HCT116 (cell line): ENCODE data around the gene NOC4L. TPM values are rescaled to one million over a fixed set of nuclear protein-coding genes. Genes with fewer than 3 reads are reported as not detected.

ENCODE experiments used
- ATAC-seq: fragments of 200-7000 bp; cut with Tn5 transposase; 2 replicates; pipeline ENCODE4 v1.9.1; 2020; ENCODE audit warnings: mild to moderate bottlenecking, moderate library complexity
- BruUV-seq: library from RNA; stranded (reverse); fragments of 400-500 nt; replicated peaks from 2 replicates; lab custom pipeline; 2021; lab: Mats Ljungman, UMichigan
- CTCF ChIA-PET: fragments of 300-600 bp; sonication (Branson Sonifier 250); formaldehyde crosslinking; loops from one replicate; lab custom pipeline; 2021; ENCODE audit warnings: antibody characterized with exemption; lab: Charles Lee
- POLR2A ChIA-PET: fragments of 300-600, 350-600 bp; sonication (Branson Sonifier 250); formaldehyde crosslinking; loops from one replicate; lab custom pipeline; 2021; ENCODE audit warnings: antibody characterized with exemption; lab: Charles Lee
- RAD21 ChIA-PET, 2 experiments: fragments of 300-600 bp; sonication (Branson Sonifier 250); formaldehyde crosslinking; loops; one replicate each; lab custom pipeline; 2023; ENCODE audit warnings: low total read pairs in 2 of 2; ENCODE audit not compliant: uncharacterized antibody in 2 of 2, unreplicated experiment in 2 of 2, low non-redundant PET in 1 of 2; lab: Charles Lee
- DNase-seq: peaks from one replicate; pipeline ENCODE4 v3.0.0-alpha.2; 2010; ENCODE audit warnings: low read depth, low spot score
- H2AFZ ChIP-seq: fragments of 200-600 bp; shearing (Covaris generic), sonication (generic); 2 replicates; pipeline ENCODE4 v1.6.1; 2017; ENCODE audit warnings: low read depth, mixed run types, mixed read lengths, antibody characterized with exemption, low read length; ENCODE audit not compliant: poor library complexity, severe bottlenecking
- H3K27ac ChIP-seq: 2 replicates; pipeline ENCODE4 v1.5.1; 2012; ENCODE audit warnings: low read depth, low read length
- H3K27me3 ChIP-seq: fragments of 200-600 bp; sonication (generic); 2 replicates; pipeline ENCODE4 v1.6.1; 2016; ENCODE audit warnings: mixed run types, low read length, mixed read lengths; ENCODE audit not compliant: insufficient read depth
- H3K36me3 ChIP-seq, 2 experiments: fragments of 200-500 bp in 1 of 2; fragments of 200-600 bp in 1 of 2; sonication (Bioruptor generic) in 1 of 2; sonication (generic) in 1 of 2; 2 replicates each; pipeline versions ENCODE4 v1.5.1 to v1.6.1; 2014 to 2016; ENCODE audit warnings: low read length in 2 of 2, inconsistent platforms in 1 of 2, mixed read lengths in 1 of 2, mixed run types in 1 of 2; ENCODE audit not compliant: insufficient read depth in 2 of 2, control insufficient read depth in 1 of 2
- H3K4me1 ChIP-seq, 2 experiments: fragments of 200-600 bp in 1 of 2; sonication (generic) in 1 of 2; 2 replicates each; pipeline versions ENCODE4 v1.5.1 to v1.6.1; 2012 to 2017; ENCODE audit warnings: low read length in 2 of 2, inconsistent platforms in 1 of 2, mild to moderate bottlenecking in 1 of 2, mixed read lengths in 1 of 2, mixed run types in 1 of 2, moderate library complexity in 1 of 2; ENCODE audit not compliant: insufficient read depth in 2 of 2, control insufficient read depth in 1 of 2
- H3K4me2 ChIP-seq: fragments of 200-600 bp; sonication (generic); 2 replicates; pipeline ENCODE4 v1.6.1; 2017; ENCODE audit warnings: mixed run types, low read length, mixed read lengths
- H3K4me3 ChIP-seq, 2 experiments: fragments of 200-600 bp in 1 of 2; sonication (generic) in 1 of 2; replicated peaks in 1 of 2; 2 replicates each; pipeline ENCODE4 v1.5.1; 2011 to 2016; ENCODE audit warnings: low read length in 2 of 2, control low read depth in 1 of 2, low read depth in 1 of 2, mild to moderate bottlenecking in 1 of 2, mixed read lengths in 1 of 2, mixed run types in 1 of 2
- H3K79me2 ChIP-seq: fragments of 200-600 bp; sonication (generic); 2 replicates; pipeline ENCODE4 v1.6.1; 2017; ENCODE audit warnings: mild to moderate bottlenecking, mixed run types, low read length, moderate library complexity, mixed read lengths; ENCODE audit not compliant: insufficient read depth
- H3K9ac ChIP-seq: fragments of 200-600 bp; sonication (generic); 2 replicates; pipeline ENCODE4 v1.6.1; 2016; ENCODE audit warnings: low read length, mixed read lengths
- H3K9me2 ChIP-seq: fragments of 200-600 bp; sonication (generic), shearing (Covaris generic); 2 replicates; pipeline ENCODE4 v1.6.1; 2017; ENCODE audit warnings: mixed run types, mild to moderate bottlenecking, moderate library complexity; ENCODE audit not compliant: insufficient read depth
- H3K9me3 ChIP-seq, 2 experiments: fragments of 200-500 bp in 1 of 2; fragments of 200-600 bp in 1 of 2; sonication (Bioruptor generic) in 1 of 2; sonication (generic) in 1 of 2; 2 replicates each; pipeline ENCODE4 v1.6.1; 2014 to 2017; ENCODE audit warnings: low read length in 2 of 2, mixed read lengths in 2 of 2, inconsistent platforms in 1 of 2, low read depth in 1 of 2, mild to moderate bottlenecking in 1 of 2, mixed run types in 1 of 2, moderate library complexity in 1 of 2; ENCODE audit not compliant: control insufficient read depth in 1 of 2, insufficient read depth in 1 of 2
- H4K20me1 ChIP-seq: fragments of 200-600 bp; sonication (generic), shearing (Covaris generic); 2 replicates; pipeline ENCODE4 v1.6.1; 2017; ENCODE audit warnings: mixed run types, mild to moderate bottlenecking, moderate library complexity; ENCODE audit not compliant: insufficient read depth
- ATF3 ChIP-seq: IDR thresholded peaks from 2 replicates; pipeline ENCODE4 v1.6.1; 2012
- CEBPB ChIP-seq: IDR thresholded peaks from 2 replicates; pipeline ENCODE4 v1.6.1; 2012; ENCODE audit warnings: low read depth
- ELF1 ChIP-seq: IDR thresholded peaks from 2 replicates; pipeline ENCODE4 v1.6.1; 2012; ENCODE audit warnings: low read depth, borderline replicate concordance
- EZH2 ChIP-seq: fragments of 200-600 bp; sonication (generic); IDR thresholded peaks from 2 replicates; pipeline ENCODE4 v1.6.1; 2017; ENCODE audit warnings: antibody characterized with exemption, mixed run types
- EZH2phosphoT487 ChIP-seq: fragments of 200-600 bp; IDR thresholded peaks from 2 replicates; pipeline ENCODE4 v1.6.1; 2018; ENCODE audit warnings: antibody characterized with exemption, borderline replicate concordance
- POLR2AphosphoS5 ChIP-seq: IDR thresholded peaks from 2 replicates; pipeline ENCODE4 v1.6.1; 2011; ENCODE audit warnings: mild to moderate bottlenecking, low read depth, low read length, moderate library complexity
- RAD21 ChIP-seq: IDR thresholded peaks from 2 replicates; pipeline ENCODE4 v1.6.1; 2012; ENCODE audit warnings: low read depth, mild to moderate bottlenecking
- SRF ChIP-seq: IDR thresholded peaks from 2 replicates; pipeline ENCODE4 v1.6.1; 2012; ENCODE audit warnings: low read depth
- TCF7L2 ChIP-seq: IDR thresholded peaks from 2 replicates; pipeline ENCODE4 v1.7.0; 2011; ENCODE audit warnings: borderline replicate concordance, inconsistent platforms; ENCODE audit not compliant: insufficient read depth, insufficient read length; ENCODE audit errors: extremely low read depth
- ZBTB33 ChIP-seq: IDR thresholded peaks from 2 replicates; pipeline ENCODE4 v1.6.1; 2011; ENCODE audit warnings: mild to moderate bottlenecking, low read length, moderate library complexity; ENCODE audit not compliant: insufficient replicate concordance; ENCODE audit errors: extremely low read depth
- ZNF274 ChIP-seq: fragments of 200-500 bp; sonication (Bioruptor generic); IDR thresholded peaks from 2 replicates; pipeline ENCODE4 v1.6.1; 2014; ENCODE audit warnings: mild to moderate bottlenecking, low read depth, low read length, inconsistent platforms
- intact Hi-C: fragments of 100-400 bp; cut with micrococcal nuclease; formaldehyde crosslinking; loops from 2 replicates; pipeline ENCODE4 v1.10.0; 2022
- total RNA-seq: library from RNA; stranded (reverse); gene quantifications from one replicate; pipeline ENCODE4 v1.2.1, GENCODE V29; 2021; ENCODE audit not compliant: unreplicated experiment
- TF ChIP-seq, protein P1 (sequence below): IDR thresholded peaks from 2 replicates; pipeline ENCODE4 v1.6.1; 2012; ENCODE audit warnings: low read depth

Gene NOC4L
- total RNA-seq, 1 experiment from 2014 or later, result 47.6 TPM

DNA sequence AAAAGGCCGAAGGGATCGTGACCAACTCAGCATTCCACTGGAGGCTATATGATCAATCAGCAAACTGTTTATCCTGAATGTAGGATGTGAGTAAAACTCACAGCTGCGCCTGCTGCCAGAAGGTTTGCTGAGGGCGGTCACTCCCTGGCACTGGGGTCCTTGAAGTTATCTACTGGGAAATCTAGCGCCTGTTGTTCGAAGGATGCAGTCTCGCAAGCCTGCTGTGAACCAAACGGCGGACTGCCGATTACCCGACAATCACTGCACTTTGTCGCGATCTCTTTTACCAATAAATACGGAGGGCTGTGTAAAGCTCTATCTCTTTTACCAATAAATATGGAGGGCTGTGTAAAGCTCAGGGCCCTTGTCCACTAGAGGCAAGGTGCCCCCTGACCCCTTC, 13.0 kb upstream of the NOC4L start:
- Histone ChIP-seq H3K4me3 (no peak overlapping the region), H3K27ac (no peak overlapping the region), H3K79me2 (no peaks in the 10 kb centered on the region), H3K9me2 (no peaks in the 10 kb centered on the region), H3K9me3 (no peaks in the 10 kb centered on the region), H3K4me1 (no peaks in the 10 kb centered on the region), H3K4me2 (no peak overlapping the region), H4K20me1 (no peaks in the 10 kb centered on the region), H3K9ac (no peak overlapping the region)
- ATAC-seq (no peak), DNase-seq (no peak)
- POLR2A ChIA-PET, result no interaction called here
- no TSS peak for BruUV-seq
- intact Hi-C loops, result no loop called here
- TF ChIP-seq ZNF274 (no peak), CEBPB (no peak)
- TF ChIP-seq, protein P1, sequence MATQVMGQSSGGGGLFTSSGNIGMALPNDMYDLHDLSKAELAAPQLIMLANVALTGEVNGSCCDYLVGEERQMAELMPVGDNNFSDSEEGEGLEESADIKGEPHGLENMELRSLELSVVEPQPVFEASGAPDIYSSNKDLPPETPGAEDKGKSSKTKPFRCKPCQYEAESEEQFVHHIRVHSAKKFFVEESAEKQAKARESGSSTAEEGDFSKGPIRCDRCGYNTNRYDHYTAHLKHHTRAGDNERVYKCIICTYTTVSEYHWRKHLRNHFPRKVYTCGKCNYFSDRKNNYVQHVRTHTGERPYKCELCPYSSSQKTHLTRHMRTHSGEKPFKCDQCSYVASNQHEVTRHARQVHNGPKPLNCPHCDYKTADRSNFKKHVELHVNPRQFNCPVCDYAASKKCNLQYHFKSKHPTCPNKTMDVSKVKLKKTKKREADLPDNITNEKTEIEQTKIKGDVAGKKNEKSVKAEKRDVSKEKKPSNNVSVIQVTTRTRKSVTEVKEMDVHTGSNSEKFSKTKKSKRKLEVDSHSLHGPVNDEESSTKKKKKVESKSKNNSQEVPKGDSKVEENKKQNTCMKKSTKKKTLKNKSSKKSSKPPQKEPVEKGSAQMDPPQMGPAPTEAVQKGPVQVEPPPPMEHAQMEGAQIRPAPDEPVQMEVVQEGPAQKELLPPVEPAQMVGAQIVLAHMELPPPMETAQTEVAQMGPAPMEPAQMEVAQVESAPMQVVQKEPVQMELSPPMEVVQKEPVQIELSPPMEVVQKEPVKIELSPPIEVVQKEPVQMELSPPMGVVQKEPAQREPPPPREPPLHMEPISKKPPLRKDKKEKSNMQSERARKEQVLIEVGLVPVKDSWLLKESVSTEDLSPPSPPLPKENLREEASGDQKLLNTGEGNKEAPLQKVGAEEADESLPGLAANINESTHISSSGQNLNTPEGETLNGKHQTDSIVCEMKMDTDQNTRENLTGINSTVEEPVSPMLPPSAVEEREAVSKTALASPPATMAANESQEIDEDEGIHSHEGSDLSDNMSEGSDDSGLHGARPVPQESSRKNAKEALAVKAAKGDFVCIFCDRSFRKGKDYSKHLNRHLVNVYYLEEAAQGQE, result no peak
- TF ChIP-seq, all 23 proteins: peak for 0
- peaks cover 0 to under 1% of the 10 kb centered on the region in 2 experiments; a peak in 1 of 4 replicates for H3K36me3 ChIP-seq
- no peaks in the 10 kb centered on the region for H3K27me3 ChIP-seq
- RAD21 ChIA-PET, result no interaction called here
- CTCF ChIA-PET, result no interaction called here
- no peak overlapping the region for H2AFZ ChIP-seq

DNA sequence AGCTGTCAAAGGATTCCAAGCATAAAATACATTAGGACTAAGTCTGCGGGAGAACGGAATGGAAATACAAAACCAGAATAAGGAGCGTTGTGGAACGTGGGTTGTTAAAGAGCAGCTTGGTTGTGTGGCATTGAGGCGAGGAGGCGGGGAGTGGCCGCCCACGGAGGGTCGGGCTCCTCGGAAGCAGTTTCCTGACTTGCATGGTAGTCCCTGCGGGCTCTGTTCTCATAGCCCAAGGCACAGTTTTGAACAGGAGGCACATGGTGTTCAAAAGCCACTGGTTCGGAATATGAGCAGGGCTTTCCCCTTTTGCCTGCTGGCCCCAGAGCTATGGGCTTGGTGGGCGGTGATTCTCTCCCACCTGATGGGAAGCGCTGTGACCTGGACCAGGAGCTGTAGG, 12.3 kb upstream of the NOC4L start:
- CTCF ChIA-PET, result no interaction called here
- no peak overlapping the region for H3K9ac ChIP-seq
- POLR2A ChIA-PET, result no interaction called here
- H3K79me2 ChIP-seq, result no peaks in the 10 kb centered on the region
- no peak overlapping the region for H3K4me2 ChIP-seq
- no peak overlapping the region for H3K27ac ChIP-seq
- no peak overlapping the region for H3K4me3 ChIP-seq
- intact Hi-C loops, result no loop called here
- no peaks in the 10 kb centered on the region for H3K36me3 ChIP-seq
- no peak overlapping the region for H2AFZ ChIP-seq
- no peak for ATAC-seq
- H3K4me1 ChIP-seq, result no peaks in the 10 kb centered on the region
- BruUV-seq, result no TSS peak
- H3K27me3 ChIP-seq, result no peaks in the 10 kb centered on the region
- H3K9me3 ChIP-seq, result no peaks in the 10 kb centered on the region
- H4K20me1 ChIP-seq, result no peaks in the 10 kb centered on the region
- DNase-seq, result no peak
- no peaks in the 10 kb centered on the region for H3K9me2 ChIP-seq
- RAD21 ChIA-PET, result no interaction called here
- TF ChIP-seq ZBTB33 (no peak), SRF (no peak), POLR2AphosphoS5 (no peak), TCF7L2 (no peak), ATF3 (no peak), EZH2 (no peak), ZNF274 (no peak), ELF1 (no peak), EZH2phosphoT487 (no peak), RAD21 (no peak)
